Stimulated activated CD4-positive, alpha-beta T cell treated with anti-CD3 and anti-CD28 coated beads, Interleukin-1b, Interleukin-23, amount 100 ng/mL, for 1 hour (primary cell): ENCODE data around the gene AR.

Experiments used
- DNase-seq, 2 donors: peaks; one replicate each; pipeline ENCODE4 v3.0.0-alpha.2; 2020; ENCODE audit warnings: low read depth in 2 of 2

AR gene

GRCh38 chrX:67543818-67544217 lies at the start of gene AR:
AR (plus strand) TSS chrX:67544021; CDS start chrX:67545147, 1,126 bp downstream.
- DNase-seq: no peak

DNA sequence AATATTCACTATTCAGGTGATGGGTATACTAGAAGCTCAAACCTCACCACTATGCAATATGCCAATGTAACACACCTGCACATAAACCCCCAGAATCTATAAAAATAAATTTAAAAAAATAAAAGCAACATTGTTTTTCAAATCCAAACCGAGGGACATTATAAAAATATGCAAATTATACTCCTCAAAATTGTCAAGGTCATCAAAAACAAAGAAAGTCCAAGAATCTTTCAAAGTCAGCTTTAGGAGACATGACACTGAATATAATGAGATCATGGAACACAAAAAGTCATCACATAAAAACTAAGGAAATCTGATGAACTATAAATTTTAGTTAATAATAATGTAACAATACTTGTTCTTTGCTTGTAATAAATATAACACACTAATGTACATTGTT lies 43.2 kb upstream of the AR start:
- no peak for DNase-seq

GRCh38 chrX:67503004-67503403 lies 40.8 kb upstream of the AR start:
- no peak for DNase-seq

DNA sequence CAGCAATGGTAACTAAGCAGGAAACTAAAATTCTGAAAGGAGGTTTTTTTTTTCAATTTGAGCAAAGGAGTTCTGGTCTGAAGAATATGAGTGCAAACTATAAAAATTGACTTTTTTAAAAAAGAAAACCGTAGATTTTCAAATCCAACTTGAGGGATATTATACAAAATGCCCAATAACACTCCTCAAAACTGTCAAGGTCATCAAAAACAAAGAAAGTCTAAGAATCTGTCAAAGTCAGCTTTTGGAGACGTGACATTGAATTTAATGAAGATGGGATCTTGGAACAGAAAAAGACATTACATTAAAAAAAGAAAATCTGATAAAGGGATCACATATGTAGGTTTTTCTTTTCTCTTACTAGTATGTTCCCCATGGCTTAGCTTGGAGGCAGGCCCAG lies 40.4 kb upstream of the AR start:
- no peak for DNase-seq

GRCh38 chrX:67520671-67521070 lies 23.1 kb upstream of the AR start:
- DNase-seq: no peak

- no peak for DNase-seq
Observed at GRCh38 chrX:67523002-67523681, 20.7 kb upstream of the AR start.

GRCh38 chrX:67523932-67524331 lies 19.9 kb upstream of the AR start:
- no peak for DNase-seq

GRCh38 chrX:67524428-67524827 lies 19.4 kb upstream of the AR start:
- no peak for DNase-seq

GRCh38 chrX:67524950-67525691 lies 18.7 kb upstream of the AR start:
- DNase-seq: no peak

DNA sequence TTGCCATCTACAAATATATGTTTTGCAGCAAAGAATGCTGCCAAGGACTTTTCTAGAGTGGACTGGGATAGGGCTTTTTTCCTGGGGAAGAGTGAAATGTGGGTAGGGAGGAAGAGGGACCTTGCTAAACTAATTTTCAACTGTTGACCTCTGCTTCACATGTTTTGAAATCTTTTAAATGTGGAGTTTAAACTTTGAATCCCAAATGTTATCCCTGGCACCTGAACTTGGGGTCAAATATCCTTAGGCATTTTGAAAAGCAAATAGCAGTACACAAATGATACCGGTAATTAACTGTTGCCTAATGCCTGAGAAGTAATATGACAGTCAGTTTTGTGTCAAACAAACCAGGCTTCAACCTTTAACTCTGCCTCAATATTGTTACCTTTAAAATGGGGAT lies 7.3 kb upstream of the AR start:
- DNase-seq: no peak

DNA sequence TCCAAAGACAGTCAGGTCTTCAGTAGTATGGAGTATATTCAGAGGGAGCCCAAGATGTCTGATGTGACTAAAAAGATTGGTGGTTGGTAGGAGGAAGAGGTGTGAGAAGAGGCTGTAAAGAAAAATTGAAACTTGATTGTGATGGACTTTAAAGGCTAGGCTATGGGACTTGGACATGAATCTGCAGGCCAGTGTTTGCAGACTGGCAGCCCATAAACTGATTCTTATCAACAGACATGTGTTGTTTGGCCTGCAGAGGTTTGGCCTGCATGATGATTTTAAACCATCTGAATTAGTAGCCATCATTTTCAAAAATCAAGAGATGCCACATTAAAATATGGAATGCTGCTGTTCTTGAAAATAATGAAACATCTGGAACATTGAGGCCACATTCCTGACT lies 5.4 kb upstream of the AR start:
- DNase-seq: no peak

DNA sequence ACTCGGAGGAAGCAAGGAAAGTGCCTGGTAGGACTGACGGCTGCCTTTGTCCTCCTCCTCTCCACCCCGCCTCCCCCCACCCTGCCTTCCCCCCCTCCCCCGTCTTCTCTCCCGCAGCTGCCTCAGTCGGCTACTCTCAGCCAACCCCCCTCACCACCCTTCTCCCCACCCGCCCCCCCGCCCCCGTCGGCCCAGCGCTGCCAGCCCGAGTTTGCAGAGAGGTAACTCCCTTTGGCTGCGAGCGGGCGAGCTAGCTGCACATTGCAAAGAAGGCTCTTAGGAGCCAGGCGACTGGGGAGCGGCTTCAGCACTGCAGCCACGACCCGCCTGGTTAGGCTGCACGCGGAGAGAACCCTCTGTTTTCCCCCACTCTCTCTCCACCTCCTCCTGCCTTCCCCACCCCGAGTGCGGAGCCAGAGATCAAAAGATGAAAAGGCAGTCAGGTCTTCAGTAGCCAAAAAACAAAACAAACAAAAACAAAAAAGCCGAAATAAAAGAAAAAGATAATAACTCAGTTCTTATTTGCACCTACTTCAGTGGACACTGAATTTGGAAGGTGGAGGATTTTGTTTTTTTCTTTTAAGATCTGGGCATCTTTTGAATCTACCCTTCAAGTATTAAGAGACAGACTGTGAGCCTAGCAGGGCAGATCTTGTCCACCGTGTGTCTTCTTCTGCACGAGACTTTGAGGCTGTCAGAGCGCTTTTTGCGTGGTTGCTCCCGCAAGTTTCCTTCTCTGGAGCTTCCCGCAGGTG lies 637 bp downstream of the AR start:
- no peak for DNase-seq

DNA sequence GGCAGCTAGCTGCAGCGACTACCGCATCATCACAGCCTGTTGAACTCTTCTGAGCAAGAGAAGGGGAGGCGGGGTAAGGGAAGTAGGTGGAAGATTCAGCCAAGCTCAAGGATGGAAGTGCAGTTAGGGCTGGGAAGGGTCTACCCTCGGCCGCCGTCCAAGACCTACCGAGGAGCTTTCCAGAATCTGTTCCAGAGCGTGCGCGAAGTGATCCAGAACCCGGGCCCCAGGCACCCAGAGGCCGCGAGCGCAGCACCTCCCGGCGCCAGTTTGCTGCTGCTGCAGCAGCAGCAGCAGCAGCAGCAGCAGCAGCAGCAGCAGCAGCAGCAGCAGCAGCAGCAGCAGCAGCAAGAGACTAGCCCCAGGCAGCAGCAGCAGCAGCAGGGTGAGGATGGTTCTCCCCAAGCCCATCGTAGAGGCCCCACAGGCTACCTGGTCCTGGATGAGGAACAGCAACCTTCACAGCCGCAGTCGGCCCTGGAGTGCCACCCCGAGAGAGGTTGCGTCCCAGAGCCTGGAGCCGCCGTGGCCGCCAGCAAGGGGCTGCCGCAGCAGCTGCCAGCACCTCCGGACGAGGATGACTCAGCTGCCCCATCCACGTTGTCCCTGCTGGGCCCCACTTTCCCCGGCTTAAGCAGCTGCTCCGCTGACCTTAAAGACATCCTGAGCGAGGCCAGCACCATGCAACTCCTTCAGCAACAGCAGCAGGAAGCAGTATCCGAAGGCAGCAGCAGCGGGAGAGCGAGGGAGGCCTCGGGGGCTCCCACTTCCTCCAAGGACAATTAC lies 1.4 kb downstream of the AR start:
- no peak for DNase-seq

- DNase-seq: no peak
Observed at GRCh38 chrX:67545893-67546495, 2.2 kb downstream of the AR start.

GRCh38 chrX:67546496-67547423 lies 2.9 kb downstream of the AR start:
- no peak for DNase-seq

DNA sequence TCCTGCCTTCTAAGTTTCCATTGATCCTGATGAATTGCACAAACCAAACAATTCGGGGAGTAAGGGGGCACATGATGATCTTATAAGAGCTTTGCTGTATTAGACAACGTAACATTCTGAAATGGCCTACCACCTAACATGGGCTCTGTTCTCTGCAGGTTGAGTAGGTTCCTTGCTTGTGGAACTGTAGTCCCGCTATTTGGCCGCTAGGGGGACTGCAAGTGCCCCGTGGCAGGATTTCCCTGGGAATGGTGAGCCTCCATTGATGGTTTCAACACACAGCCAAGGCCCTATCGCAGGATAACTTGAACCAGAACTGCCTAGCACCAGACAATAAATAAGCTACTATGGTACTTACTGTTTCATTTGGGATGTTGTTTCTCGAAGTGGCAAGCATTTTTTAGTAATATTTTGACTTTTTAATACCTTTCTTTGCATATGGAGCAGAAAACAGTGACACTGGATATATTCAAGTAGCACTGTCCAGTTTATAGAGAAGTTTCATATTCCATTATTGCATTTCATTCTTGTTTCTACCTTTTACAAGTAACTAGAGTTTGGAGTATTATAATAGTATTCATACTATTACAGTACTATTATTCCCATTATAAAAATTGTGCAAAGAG lies 11.9 kb downstream of the AR start:
- DNase-seq: no peak

DNA sequence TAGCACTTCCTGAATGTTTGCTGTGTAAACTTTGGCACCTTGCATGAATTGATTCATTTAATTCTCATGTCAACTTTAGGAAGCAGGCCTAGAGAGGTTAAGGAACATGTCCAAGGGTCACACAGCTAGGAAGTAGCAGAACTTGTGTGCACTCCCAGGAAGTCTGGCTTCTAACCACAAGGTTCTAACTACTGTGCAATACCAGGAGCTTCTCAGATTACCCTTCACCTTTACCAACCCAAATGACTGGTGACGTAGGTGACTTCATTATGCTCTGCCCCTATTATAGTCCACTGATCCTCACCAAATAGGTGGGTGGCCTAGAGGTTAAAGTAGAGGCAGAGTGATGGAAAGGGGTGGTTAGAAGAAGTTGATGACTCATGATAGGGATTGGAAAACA lies 14.4 kb downstream of the AR start:
- no peak for DNase-seq

GRCh38 chrX:67563469-67564448 lies 19.9 kb downstream of the AR start:
- DNase-seq: no peak

DNA sequence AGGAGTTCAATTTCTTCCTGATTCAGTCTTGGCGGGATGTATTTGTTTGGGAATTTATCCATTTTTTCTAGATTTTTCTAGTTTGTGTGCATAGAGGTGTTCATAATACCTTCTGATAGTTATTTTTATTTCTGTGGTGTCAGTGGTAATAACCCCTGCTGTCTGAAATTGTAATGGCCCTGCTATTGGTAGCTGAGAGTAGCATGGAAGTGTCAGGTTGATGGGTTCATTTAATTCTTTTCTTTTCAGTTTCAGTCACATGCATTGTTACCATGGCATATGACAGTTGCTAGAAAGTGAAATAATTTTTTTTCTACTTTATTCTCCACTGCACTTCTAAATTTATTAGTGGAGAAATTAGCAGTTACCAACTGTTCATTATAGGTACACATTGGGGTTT lies 20.7 kb downstream of the AR start:
- DNase-seq: no peak
